Measurements from ENCODE around the gene SMYD3. TPM values are rescaled to one million over a fixed set of nuclear protein-coding genes. Genes with fewer than 3 reads are reported as not detected.

SMYD3 gene
- total and polyA plus RNA-seq, 2 donors (not counting 1 experiment from before 2014, with no cell fraction given): 9.7 to 37.2 TPM

- H3K27me3 ChIP-seq (replicated peaks in 1 of 4; ENCODE audit: control extremely low read depth in 1 of 4, control insufficient read depth in 3 of 4, insufficient read depth in 4 of 4, low read length in 3 of 4): no peaks in the 10 kb centered on the region
- Mint-ChIP-seq H3K27ac (no peak overlapping the region), H3K27me3 (no peaks in the 10 kb centered on the region), H3K9me3 (ENCODE audit: insufficient read depth) (no peaks in the 10 kb centered on the region), H3K4me3 (no peak overlapping the region), H3K4me1 (peaks cover 9% of the 10 kb centered on the region)
- ATAC-seq (ENCODE audit: low read depth) (no peak), DNase-seq (no peak)
- no peaks in the 10 kb centered on the region for H3K79me2 ChIP-seq (ENCODE audit: control insufficient read depth, insufficient read depth, low read length)
- no peak overlapping the region for H3K4me3 ChIP-seq (ENCODE audit: control extremely low read depth in 1 of 5, extremely low read depth in 1 of 5, insufficient read depth in 1 of 5, low read depth in 2 of 5, low read length in 4 of 5)
- TF ChIP-seq EZH2 (IDR thresholded peaks at IDR 0.05; ENCODE audit: borderline replicate concordance, insufficient read depth, low read depth, low read length, poor library complexity, severe bottlenecking) (no peak), CTCF (IDR thresholded peaks at IDR 0.05) (no peak)
- no peaks in the 10 kb centered on the region for H4K20me1 ChIP-seq (ENCODE audit: control insufficient read depth, insufficient read depth, low read length, poor library complexity, severe bottlenecking)
- H3K9ac ChIP-seq (ENCODE audit: low read length): no peak overlapping the region
- H3K27ac ChIP-seq (ENCODE audit: low read length in 2 of 2): no peak overlapping the region
- no peaks in the 10 kb centered on the region for H3K9me3 ChIP-seq (ENCODE audit: control extremely low read depth in 1 of 3, control insufficient read depth in 2 of 3, insufficient read depth in 1 of 3, low read length in 2 of 3)
- no peak overlapping the region for H2AFZ ChIP-seq (ENCODE audit: insufficient read depth, low read depth, low read length, poor library complexity, severe bottlenecking)
- H3K36me3 ChIP-seq (replicated peaks in 1 of 2; ENCODE audit: control extremely low read depth in 1 of 2, control insufficient read depth in 1 of 2, extremely low read depth in 1 of 2, insufficient read depth in 2 of 2, low read length in 1 of 2): no peaks in the 10 kb centered on the region
- POLR2A ChIA-PET: no interaction called here
- no peaks in the 10 kb centered on the region for H3K4me1 ChIP-seq (ENCODE audit: control insufficient read depth in 2 of 2, insufficient read depth in 2 of 2, low read length in 2 of 2)
- CTCF ChIA-PET: interaction anchor here (1.1 to 3.6 kb wide), 3 partner anchors 11 to 847 kb away, joined by 3 to 25 read pairs (median 16); no protein-coding TSS in a partner anchor
- no peak overlapping the region for H3K4me2 ChIP-seq (replicated peaks; ENCODE audit: low read depth, low read length, poor library complexity, severe bottlenecking)
- intact Hi-C loops (cut with micrococcal nuclease): no loop called here
- no CpG with 5 or more reads among the region's 5 CpGs for WGBS (ENCODE audit: insufficient coverage)
Observed at GRCh38 chr1:246000638-246001015, 506.5 kb downstream of the SMYD3 start.

GRCh38 chr1:245999697-246000637, 507.1 kb downstream of the SMYD3 start:
- no peaks in the 10 kb centered on the region for H3K27me3 ChIP-seq (replicated peaks in 1 of 4; ENCODE audit: control extremely low read depth in 1 of 4, control insufficient read depth in 3 of 4, insufficient read depth in 4 of 4, low read length in 3 of 4)

More at GRCh38 chr1:245999697-246000637, 507.1 kb downstream of the SMYD3 start:
- Mint-ChIP-seq H3K4me3 (no peak overlapping the region), H3K9me3 (ENCODE audit: insufficient read depth) (no peaks in the 10 kb centered on the region), H3K4me1 (peaks cover 9% of the 10 kb centered on the region), H3K27me3 (no peaks in the 10 kb centered on the region), H3K27ac (no peak overlapping the region)
- H3K36me3 ChIP-seq (replicated peaks in 1 of 2; ENCODE audit: control extremely low read depth in 1 of 2, control insufficient read depth in 1 of 2, extremely low read depth in 1 of 2, insufficient read depth in 2 of 2, low read length in 1 of 2): no peaks in the 10 kb centered on the region
- H3K4me2 ChIP-seq (replicated peaks; ENCODE audit: low read depth, low read length, poor library complexity, severe bottlenecking): no peak overlapping the region
- WGBS (ENCODE audit: insufficient coverage): no CpG with 5 or more reads among the region's 10 CpGs
- H4K20me1 ChIP-seq (ENCODE audit: control insufficient read depth, insufficient read depth, low read length, poor library complexity, severe bottlenecking): no peaks in the 10 kb centered on the region
- intact Hi-C loops (cut with micrococcal nuclease): no loop called here
- ChIA-PET POLR2A (no interaction called here), CTCF (interaction anchor here (0.9 to 3.6 kb wide), 3 partner anchors 111 to 847 kb away, joined by 3 to 25 read pairs (median 16); no protein-coding TSS in a partner anchor)
- DNase-seq (peak; percentile 15), ATAC-seq (ENCODE audit: low read depth) (no peak)
- no peak overlapping the region for H3K4me3 ChIP-seq (ENCODE audit: control extremely low read depth in 1 of 5, extremely low read depth in 1 of 5, insufficient read depth in 1 of 5, low read depth in 2 of 5, low read length in 4 of 5)
- no peaks in the 10 kb centered on the region for H3K4me1 ChIP-seq (ENCODE audit: control insufficient read depth in 2 of 2, insufficient read depth in 2 of 2, low read length in 2 of 2)
- TF ChIP-seq EZH2 (IDR thresholded peaks at IDR 0.05; ENCODE audit: borderline replicate concordance, insufficient read depth, low read depth, low read length, poor library complexity, severe bottlenecking) (no peak), CTCF (IDR thresholded peaks at IDR 0.05) (no peak)
- no peak overlapping the region for H3K27ac ChIP-seq (ENCODE audit: low read length in 2 of 2)
- H3K79me2 ChIP-seq (ENCODE audit: control insufficient read depth, insufficient read depth, low read length): no peaks in the 10 kb centered on the region
- H2AFZ ChIP-seq (ENCODE audit: insufficient read depth, low read depth, low read length, poor library complexity, severe bottlenecking): no peak overlapping the region
- H3K9ac ChIP-seq (ENCODE audit: low read length): no peak overlapping the region
- no peaks in the 10 kb centered on the region for H3K9me3 ChIP-seq (ENCODE audit: control extremely low read depth in 1 of 3, control insufficient read depth in 2 of 3, insufficient read depth in 1 of 3, low read length in 2 of 3)
